GM21717 (cell line): ENCODE results near the gene TAF11L2.
"Not testable (repeated sequence)": the region's sequence is repeated elsewhere in the genome, so short reads cannot be mapped to it uniquely, and the experiment has no call there.

Experiments
- ATAC-seq: cut with Tn5 transposase; IDR thresholded peaks from one replicate; pipeline ENCODE4 v1.9.1; 2021; ENCODE audit warnings: mild to moderate bottlenecking, moderate library complexity; ENCODE audit not compliant: unreplicated experiment

The TAF11L2 gene

DNA sequence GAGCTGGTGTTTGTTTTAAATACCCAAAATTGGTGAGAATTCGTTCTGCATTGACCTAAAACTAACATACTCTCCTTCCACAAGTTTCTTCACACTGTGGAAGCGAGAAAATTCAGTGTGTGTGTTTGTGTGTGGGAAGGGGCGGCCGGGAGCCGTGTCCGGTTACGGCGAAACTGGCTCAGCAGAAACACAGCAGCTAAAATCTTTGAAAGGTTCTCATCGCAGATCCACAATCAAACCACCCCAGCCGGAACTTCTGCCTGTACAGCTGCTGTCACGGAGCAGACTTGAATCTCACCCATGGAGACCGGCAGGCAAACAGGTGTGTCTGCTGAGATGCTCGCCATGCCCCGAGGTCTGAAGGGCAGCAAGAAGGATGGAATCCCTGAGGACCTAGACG lies 26.9 kb downstream of the TAF11L2 start, which contains the start of gene TAF11L5:
Gene TAF11L5 (plus strand): TSS at position 301 of the 400 bp plus-strand sequence.
- ATAC-seq: not testable (repeated sequence)

- ATAC-seq: not testable (repeated sequence)
These were observed 28.5 kb downstream of the TAF11L2 start for GRCh38 chr5:17526504-17526903.

DNA sequence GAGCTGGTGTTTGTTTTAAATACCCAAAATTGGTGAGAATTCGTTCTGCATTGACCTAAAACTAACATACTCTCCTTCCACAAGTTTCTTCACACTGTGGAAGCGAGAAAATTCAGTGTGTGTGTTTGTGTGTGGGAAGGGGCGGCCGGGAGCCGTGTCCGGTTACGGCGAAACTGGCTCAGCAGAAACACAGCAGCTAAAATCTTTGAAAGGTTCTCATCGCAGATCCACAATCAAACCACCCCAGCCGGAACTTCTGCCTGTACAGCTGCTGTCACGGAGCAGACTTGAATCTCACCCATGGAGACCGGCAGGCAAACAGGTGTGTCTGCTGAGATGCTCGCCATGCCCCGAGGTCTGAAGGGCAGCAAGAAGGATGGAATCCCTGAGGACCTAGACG lies 30.3 kb downstream of the TAF11L2 start, which contains the start of gene TAF11L6:
Gene TAF11L6 (plus strand): TSS at position 301 of the 400 bp plus-strand sequence.
- not testable (repeated sequence) for ATAC-seq
